Stimulated activated naive CD4-positive, alpha-beta T cell treated with Interleukin-2 at 50 U/mL for 16 hours (primary cell): ENCODE data around the gene NAV2.
"Not testable (repeated sequence)": the region's sequence is repeated elsewhere in the genome, so short reads cannot be mapped to it uniquely, and the experiment has no call there.

Experiments used
- DNase-seq: peaks from one replicate; lab custom pipeline; 2025; lab: John Stamatoyannopoulos, UW

NAV2 gene

DNA sequence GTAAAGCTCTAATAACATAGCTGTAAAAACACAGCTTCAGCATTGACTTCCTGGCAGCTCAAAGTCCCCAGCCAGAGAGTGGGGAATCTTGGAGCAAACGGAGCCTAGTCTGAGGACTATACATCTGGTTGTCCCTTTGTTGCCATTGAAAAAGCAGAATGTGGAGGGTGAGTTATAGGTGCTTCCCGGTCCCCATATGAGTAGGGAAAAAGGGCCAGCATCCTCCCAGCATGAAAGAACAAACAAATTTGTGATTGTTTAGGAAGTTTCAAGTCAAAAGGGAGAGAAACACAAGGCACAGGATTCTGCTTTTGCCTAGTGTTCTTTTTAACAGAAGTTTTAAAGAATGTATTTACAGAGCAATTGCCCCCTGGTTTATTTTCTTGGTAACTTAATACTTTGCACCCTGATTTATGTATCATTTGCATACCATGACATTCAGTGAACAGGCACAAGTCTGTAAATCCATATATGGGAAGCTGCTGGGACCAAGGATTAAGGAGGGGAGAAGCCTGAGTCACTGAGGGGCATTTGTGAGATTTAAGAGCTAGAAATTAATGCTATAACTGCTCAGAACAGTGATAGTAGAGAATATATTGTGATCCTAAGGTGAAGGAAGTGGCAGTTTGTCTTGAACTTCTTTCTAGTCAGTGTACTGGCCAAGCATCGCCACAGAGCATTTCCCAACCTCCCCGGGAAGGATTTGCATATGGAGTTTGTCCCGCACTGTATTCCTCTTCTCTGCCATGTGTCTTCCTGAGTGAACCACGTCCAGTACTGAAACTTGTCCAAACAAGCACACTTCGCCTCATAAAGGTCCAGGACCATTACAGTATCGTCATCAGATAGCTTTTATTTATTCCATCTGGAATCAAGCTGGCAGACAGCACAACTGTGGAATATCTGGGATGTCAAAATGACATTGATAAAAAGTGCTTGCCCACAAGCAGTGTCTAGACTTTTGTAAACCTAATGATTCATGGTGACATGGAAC is 344.6 kb downstream of the NAV2 start:
- no peak for DNase-seq

DNA sequence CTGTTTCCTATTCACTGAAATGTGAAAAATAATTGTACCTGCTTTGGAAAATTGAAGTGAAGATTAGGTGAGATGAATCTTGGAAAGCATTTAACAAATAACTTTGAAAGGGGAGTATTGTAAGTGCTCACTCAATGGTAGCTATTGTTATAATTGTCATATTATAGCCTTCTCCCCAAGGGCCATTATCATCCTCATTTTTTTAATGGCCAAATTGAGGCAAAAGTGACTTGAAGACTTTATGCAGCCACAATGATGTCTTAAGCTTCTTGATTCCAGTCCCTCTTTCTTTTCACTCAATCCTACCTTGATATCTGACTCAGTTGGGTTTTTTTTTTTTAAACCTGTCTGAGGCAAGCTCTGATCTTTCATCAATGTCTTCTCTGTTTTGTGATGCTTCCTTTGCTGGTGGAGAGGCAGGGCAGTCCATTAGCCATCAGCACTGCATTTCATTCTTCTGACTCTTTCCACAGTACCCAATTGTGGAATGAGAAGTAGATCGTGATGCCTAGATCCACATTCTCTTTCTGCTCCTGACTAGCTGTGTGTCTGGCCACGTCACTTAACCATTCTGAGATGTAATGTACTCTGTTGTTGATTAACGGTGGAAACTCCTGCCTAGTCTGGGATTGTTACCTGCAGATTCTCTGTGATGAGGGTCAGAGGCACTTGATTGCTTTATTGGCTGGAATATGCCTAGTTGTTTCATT is 346.3 kb downstream of the NAV2 start:
- no peak for DNase-seq

DNA sequence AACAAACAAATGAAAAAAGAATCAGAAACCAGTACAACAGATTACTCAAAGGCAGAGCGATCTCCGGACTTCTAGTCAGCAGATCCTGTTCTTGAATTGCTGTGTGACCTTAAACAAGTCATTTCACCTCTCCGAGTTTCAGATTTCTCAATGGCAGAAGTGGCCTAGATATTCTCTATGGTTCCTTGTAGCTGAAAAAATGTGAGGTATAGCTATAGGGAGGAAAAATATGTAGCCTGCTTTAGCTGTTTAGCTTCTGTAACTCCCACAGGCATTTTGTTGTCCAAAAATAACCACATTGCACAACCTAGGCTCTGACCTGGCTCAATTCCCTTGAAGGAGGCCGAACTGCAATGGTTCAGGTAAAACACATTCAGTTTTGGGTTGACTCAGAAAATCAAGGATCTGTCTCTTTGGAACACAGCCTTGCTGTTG is 347.0 kb downstream of the NAV2 start:
- DNase-seq, result no peak

DNA sequence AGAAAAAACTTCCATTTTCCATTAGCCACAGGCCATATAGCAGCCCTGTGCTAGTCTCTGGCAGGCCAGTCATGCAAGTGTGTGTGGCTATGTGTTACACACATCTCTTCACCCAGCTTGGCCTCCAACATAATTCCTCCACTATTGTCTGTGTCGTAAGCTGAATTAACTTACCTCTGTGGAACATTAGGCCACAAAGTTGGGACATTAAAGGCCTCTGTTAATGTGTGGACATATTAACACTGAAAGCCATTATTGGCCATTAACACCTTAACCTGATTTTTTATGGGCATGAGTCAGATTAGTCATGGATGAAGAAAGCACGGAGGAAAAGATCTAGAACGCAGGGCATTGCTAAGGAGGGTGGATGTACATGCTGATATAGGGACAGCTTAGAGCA is 347.5 kb downstream of the NAV2 start:
- no peak for DNase-seq

DNA sequence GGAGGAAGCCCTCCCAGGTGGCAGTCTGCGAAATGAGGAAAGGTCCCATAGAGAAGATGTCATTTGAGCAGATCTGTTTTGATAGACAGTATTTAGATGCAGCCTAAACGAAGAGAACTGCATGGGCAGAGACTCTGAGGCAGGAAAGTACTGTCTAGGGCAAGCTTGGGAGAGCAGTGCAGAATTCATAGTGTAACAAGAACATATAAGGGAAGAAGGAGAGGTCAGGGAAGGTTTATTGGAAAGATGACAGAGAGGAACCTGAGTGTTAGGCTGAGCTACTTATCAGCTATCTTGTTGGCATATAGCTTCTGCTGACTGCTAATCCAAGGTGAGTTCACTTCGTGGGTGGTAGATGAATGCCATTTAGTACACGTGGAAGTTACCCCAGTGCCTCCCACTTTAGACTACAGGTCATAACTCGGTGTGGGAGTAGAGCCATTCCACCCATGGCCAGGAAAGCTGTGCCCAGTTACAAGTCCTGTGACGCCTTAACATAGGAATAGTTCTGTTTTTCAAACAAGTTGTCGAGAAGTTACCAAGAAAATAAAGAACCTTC is 348.1 kb downstream of the NAV2 start:
- DNase-seq, result no peak

DNA sequence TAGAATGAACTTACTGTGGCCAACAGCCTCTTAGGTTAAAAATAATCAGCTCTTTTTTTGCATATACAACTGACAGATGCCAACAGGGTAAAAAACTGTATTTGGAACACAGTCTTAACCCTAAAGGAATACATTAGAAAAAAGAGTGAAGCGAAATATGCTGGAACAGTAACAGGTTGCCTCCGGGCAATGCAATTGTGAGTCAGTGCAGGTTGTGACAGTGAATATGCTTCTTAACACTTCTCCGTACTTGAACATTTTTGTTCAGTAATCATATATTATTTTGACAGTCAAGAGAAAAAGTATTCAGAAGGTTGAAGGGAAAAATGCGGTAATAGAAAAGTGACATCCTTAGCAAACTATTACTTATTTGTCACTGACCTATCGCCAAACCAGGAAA is 349.1 kb downstream of the NAV2 start:
- no peak for DNase-seq

DNA sequence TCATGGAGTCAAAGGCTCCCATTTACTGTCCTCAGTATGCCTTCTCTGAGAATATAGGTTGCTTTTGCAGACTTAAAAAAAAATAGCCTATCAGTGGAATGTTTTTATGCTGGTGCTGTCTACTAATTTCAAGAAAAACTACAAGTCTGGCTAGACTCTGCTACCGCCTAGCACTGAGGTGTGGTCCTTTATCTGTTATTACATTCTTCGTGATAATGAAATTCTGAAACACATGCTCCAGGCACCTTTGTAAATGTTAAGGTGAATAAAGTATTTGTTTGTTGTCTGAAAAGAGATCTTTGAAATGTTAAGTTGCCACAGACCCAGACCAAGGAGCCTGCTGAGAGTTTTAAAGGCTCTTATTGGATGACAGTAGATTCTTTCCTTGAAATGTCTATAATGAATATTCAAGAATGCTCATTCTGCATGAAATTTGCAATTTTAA is 352.3 kb downstream of the NAV2 start:
- DNase-seq, result no peak

DNA sequence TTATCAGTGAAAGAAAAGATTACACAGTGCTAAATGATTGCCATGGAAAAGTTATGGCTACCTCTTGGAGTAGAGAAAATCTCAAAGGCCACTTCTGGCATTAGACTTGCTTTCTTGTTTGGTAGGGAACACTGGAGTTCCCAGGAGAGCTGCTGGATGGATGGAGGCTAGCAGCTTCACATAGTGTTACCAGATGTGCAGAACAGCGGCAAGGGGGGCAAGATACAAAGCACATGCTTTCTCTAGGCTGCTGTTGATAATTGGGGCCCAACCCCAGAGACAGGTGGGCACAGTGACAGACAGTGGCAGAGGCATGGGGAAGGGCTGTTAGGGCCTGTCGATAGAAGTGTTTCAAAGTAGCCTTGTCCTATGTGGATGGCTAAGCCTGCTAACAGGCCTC is 352.8 kb downstream of the NAV2 start:
- DNase-seq, result no peak

DNA sequence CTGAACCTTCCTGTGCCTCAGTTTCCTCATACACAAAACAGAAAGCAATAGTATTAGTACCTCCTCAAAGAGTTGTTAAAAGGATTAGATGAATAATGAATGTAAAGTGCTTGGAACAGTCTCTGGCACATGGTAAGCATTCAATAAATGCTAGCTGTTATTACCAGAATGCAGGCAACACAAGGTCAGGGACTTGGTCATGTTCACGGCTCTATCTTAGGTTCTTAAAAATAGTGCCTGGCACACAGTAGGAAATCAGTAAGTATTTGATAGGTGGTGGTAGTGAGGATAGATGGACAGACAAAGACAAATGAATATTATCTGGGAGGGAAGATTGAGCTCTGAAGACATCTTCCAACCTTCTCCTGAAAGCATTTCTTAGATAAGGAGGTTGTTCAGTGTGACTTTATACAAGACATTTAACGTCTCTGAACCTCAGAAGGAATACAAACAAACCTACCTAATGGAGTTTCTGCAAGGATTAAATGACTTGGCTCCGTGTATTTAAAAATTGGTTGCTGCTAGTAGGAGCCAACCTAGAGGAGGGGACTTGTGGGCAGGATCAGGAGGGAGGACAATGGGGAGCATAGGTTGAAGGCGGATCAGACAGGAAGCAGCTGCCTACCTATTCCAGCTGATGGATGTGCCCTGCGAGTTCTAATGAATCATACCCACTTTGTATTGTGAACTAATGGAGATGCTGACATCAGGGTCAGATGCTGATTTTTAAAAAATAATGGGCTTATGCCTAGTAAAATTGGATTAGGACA is 353.6 kb downstream of the NAV2 start:
- DNase-seq, result no peak

DNA sequence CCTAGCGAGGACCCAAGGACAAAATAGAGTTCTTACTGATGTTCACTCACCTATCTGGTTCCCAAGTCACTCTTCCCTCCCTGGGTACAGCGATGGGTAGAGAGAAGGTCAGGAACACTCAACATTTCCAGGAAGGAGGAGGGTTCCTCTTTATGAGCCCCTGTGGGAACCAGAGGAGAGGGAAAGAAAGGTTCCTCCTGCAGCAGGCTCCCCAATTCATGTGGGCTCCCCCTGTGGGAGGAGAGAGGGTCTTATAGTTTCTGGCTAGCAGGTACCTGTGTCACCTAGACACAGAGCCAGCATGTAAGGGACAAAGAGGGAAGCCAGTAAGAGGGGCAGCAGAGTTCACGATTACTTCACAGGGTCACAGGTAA is 354.1 kb downstream of the NAV2 start:
- no peak for DNase-seq

DNA sequence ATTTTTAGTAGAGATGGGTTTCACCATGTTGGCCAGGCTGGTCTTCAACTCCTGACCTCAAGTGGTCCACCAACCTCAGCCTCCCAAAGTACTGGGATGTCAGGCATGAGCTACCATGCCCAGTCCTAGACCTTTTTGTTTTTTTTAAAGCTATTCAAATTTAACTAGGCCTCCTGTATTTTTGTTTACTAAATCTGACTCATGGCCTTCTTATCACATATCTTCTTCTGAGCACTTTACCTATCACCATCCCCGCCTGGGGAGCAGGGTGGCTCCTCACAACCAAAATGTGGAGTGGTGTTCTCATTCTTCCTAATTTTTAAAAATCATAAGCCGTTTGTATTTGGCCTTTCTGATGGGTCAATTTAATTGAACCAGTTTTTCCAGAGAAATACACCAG is 355.0 kb downstream of the NAV2 start:
- DNase-seq, result no peak

DNA sequence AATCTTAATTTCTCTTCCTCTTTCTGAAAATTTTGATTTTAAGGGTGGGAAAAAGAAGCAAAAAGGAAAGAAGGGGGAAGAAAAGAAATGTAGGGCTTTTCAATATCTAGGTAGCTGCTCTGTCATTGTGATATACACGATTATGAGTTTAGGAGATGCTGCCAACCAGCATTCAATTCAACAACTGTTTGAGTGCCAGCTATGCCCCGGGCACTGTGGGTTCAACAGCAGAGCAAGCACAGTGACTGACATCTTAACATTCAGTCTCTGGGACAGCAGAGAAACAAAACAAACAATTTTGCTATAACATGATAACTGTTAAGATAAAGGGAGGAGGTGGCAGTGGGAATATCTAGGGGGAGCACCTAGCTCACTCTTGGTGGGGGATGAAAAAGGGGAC is 356.1 kb downstream of the NAV2 start:
- no peak for DNase-seq

DNA sequence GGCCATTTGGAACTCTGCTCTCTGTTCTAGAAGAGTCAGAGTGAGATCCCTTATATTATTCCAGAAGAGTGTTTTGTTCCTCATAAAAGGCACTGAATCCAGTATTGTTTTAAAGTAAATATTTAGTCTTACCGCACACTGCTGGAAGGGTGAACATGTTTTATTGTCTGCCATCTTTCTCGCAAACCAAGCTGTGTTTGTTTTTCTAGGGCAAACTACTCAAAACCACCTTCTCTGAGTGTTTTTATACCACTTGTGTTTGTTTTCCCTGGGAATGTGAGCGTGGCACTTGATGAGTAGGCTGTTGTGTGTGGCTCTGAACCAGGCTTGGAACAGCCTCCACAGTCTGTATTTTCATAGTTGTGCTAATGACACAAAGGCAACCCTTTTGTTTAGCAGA is 357.8 kb downstream of the NAV2 start:
- DNase-seq, result no peak

DNA sequence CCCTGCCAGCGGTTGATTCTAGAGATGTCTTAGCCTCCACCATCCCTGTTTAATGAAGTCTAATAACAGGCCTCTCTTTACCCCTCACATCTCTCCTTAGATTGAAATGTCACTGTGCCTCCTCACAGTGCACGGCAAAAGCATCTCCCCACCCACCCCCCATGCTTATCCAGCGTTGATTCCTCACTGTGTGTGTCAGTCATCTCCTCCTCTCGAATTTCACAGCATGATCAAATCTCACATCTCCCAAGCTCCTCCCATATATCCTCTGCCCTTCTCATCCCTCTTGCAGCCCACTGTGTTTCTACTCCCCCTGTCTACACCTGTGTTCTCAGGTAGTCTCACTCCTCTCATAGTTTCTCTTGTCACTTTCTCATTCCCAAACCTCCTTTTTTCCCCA is 363.0 kb downstream of the NAV2 start:
- DNase-seq, result no peak

DNA sequence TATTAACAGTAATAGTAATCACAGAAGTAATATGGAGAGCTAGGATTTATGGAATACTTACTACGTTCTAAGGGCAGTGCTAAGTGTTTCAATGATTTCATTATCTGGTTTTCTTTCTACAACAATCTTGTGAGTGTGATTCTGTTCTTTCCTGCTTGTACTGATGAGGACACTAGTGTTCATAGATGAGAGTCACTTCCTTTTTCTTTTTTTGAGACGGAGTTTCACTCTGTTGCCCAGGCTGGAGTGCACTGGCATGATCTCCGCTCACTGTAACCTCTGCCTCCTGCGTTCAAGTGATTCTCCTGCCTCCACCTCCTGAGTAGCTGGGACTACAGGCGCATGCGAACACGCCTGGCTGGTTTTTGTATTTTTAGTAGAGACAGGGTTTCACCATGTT is 366.2 kb downstream of the NAV2 start:
- no peak for DNase-seq

DNA sequence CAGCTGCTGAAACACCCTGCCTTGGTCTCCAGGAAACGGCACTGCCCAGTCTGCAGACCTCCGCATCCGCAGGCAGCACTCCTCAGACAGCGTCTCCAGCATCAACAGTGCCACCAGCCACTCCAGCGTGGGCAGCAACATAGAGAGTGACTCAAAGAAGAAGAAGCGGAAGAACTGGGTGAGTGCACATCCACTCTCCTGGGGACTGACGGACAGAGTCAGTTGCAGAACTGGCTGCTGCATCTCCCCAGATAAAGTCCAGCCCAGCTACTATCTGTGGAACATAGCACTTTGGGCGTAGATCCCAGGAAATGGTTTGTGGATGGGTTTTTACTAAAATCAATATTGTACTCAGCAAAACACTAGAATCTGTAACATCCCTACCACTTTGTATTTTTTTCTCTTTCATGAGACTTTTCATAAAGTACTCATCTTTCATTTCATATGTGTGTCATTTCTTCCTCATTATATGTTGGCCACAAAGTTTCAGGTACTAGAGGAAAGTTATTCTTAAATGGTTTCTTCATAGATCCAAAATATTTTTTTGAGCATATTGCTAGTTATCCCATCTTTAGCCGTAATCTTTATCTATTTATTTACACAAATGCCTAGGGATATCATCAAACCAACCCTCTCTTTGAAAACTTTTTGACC is 367.5 kb downstream of the NAV2 start:
- DNase-seq, result no peak

DNA sequence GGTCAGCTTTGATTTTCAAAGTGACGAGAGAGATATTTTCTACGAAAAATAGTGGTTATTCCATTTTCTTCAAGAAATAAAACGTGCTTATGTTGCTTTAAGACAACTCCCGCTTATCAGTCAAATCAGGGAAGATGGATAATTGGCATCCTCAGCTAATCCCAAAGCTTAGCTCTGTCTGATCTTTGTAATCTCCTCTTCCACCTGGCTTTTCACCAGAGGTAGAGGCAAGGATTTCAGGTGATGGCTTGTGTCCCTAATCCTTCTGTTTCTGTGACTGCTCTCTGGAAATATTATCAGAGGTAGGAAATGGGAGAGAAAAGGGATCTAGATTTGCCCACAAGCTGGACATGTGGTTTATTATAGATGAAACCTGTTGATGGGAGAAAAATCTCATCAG is 368.7 kb downstream of the NAV2 start:
- DNase-seq, result no peak

DNA sequence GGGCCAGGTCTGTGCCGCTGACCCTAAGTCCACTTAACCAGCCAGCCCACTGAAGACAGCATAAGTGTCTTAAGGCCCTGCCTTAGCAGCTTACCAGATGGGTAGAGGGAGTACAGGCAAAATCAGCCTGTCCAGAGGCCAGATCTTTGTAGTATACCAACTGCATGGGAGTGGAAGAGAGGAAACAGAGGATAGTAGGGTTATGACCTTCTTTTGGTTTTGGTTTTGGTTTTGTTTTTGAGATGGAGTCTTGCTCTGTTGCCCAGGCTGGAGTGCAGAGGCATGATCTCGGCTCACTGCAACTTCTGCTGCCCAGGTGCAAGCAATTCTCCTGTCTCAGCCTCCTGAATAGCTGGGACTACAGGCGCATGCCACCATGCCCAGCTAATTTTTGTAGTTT is 371.2 kb downstream of the NAV2 start:
- not testable (repeated sequence) for DNase-seq

DNA sequence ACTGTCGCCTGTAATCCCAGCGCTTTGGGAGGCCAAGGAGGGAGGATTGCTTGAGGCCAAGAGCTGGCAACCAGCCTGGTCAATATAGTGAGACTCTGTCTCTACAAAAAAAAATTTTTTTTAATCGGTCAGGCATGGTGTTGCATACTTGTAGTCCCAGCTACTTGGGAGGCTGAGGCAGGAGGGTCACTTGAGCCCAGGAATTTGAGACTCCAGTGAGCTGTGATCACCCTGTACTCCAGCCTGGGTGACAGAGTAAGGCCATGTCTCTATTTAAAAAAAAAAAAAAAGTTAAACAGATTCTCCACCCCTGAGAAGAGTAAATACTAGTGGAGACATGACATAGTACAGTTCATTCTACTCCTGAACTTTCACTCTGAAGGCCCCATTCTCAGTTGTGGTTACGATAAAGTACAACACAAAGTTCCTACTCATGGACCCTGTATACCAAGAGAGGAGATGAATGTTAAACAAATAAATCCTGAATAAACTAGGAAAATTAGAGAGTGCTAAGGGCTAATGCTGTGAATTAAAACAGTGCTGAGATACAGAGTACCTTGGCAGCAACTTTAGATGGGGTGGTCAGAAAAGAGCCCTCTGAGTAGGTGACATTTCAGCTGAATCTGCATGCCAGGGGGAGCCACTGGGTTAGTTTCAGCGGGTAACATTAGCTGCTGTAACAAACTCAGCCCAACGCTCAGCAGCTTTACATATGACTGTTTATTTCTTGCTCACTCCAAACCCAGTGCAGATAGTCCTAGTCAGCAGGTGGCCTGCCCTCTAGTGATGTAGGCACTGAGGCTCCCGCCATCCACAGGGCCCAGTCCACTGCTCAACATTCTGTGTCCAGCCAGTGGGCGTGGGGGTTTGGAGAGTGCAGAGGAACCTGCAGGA is 372.5 kb downstream of the NAV2 start:
- no peak for DNase-seq

DNA sequence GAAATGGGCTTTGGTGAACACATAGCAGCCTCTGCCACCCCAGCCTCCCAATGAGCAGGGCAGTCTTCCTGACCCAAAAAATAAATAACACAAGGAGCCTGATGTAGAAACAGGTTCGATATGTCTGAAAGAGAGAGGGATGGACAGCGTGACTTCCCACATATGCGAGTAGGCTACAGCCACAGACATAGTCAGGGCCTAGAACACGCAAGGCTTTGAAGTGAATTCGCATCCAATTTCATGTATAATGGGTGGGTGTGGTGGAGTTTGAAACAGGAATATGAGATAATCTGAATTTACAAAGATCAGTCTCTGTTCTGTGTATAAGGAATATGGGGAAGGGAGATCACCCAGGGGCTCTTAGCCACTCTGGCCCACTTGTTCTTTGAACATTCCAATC is 373.3 kb downstream of the NAV2 start:
- no peak for DNase-seq

DNA sequence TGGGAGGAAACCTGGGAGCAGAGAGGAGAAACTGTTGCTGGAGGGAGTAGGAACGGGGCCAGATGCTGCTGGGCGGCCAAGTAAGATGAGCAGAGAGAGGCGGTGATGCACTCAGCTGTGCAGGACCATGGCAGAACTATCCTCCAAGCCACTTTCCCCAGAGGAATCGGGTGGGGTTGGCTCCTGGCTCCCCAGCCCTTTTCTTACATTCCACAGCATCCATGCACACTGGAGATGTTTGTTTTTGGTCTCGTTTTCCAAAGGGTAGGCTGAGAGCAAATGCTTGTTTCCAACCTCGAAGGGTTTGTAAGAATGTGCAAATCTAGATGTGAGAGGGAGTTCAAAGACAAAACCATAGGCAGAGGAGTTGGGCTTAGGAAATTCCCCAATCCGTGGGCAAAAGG is 374.5 kb downstream of the NAV2 start:
- no peak for DNase-seq
